ENCODE data around the gene GMDS. TPM values are rescaled to one million over a fixed set of nuclear protein-coding genes. Genes with fewer than 3 reads are reported as not detected.
A peak's percentile ranks its signal among the peaks of the same experiment; 100 is the strongest.

GMDS gene
- total and polyA plus RNA-seq, 2 donors (not counting 1 experiment from before 2014, with no cell fraction given): 12.7 to 34.5 TPM

DNA sequence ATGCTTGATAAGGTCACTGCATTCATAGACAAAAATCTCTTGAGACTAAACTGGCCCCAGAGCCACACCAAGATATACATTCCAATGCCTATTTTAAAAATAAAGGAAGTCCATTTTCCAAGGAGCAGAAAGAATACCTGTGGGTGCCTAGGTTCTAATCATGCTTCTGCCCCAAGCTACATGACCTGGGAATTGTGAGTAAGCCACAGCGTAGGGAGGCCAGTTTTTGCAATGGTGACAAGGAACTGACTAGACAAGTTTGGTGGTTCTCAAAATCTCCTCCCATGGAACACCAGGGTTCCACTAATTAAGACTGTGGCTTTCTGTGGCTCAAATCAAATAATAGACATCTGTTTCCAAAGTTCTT, 83.3 kb downstream of the GMDS start:
- Histone ChIP-seq H3K9ac (ENCODE audit: insufficient read depth, low read length) (no peak overlapping the region), H4K20me1 (ENCODE audit: control insufficient read depth, extremely low read depth, insufficient read depth, low read length) (no peaks in the 10 kb centered on the region), H3K27me3 (ENCODE audit: control insufficient read depth, insufficient read depth, low read length) (no peaks in the 10 kb centered on the region), H3K4me3 (replicated peaks in 1 of 4; ENCODE audit: control extremely low read depth in 1 of 4, insufficient read depth in 1 of 4, low read depth in 3 of 4, low read length in 4 of 4) (no peak overlapping the region), H3K4me2 (ENCODE audit: extremely low read depth, insufficient read depth, low read length) (no peak overlapping the region), H3K9me3 (ENCODE audit: control insufficient read depth, insufficient read depth, low read depth, low read length) (no peaks in the 10 kb centered on the region), H3K4me1 (ENCODE audit: control insufficient read depth, extremely low read depth, insufficient read depth, low read length) (peaks cover 5% of the 10 kb centered on the region), H3K79me2 (ENCODE audit: control insufficient read depth, insufficient read depth, low read length) (no peaks in the 10 kb centered on the region), H3K27ac (ENCODE audit: insufficient read depth, low read length) (no peak overlapping the region), H2AFZ (ENCODE audit: low read length) (no peak overlapping the region), H3K36me3 (ENCODE audit: control insufficient read depth, insufficient read depth, low read length) (no peaks in the 10 kb centered on the region)
- no peak for DNase-seq (ENCODE audit: low read depth in 2 of 2)
- TF ChIP-seq, protein P1, sequence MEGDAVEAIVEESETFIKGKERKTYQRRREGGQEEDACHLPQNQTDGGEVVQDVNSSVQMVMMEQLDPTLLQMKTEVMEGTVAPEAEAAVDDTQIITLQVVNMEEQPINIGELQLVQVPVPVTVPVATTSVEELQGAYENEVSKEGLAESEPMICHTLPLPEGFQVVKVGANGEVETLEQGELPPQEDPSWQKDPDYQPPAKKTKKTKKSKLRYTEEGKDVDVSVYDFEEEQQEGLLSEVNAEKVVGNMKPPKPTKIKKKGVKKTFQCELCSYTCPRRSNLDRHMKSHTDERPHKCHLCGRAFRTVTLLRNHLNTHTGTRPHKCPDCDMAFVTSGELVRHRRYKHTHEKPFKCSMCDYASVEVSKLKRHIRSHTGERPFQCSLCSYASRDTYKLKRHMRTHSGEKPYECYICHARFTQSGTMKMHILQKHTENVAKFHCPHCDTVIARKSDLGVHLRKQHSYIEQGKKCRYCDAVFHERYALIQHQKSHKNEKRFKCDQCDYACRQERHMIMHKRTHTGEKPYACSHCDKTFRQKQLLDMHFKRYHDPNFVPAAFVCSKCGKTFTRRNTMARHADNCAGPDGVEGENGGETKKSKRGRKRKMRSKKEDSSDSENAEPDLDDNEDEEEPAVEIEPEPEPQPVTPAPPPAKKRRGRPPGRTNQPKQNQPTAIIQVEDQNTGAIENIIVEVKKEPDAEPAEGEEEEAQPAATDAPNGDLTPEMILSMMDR (conservative IDR thresholded peaks at IDR 0.05 in 1 of 2, IDR thresholded peaks at IDR 0.05 in 1 of 2; ENCODE audit: low read depth in 1 of 2, low read length in 2 of 2): no peak
- TF ChIP-seq EZH2 (IDR thresholded peaks at IDR 0.05; ENCODE audit: low read length, missing control alignments): no peak

DNA sequence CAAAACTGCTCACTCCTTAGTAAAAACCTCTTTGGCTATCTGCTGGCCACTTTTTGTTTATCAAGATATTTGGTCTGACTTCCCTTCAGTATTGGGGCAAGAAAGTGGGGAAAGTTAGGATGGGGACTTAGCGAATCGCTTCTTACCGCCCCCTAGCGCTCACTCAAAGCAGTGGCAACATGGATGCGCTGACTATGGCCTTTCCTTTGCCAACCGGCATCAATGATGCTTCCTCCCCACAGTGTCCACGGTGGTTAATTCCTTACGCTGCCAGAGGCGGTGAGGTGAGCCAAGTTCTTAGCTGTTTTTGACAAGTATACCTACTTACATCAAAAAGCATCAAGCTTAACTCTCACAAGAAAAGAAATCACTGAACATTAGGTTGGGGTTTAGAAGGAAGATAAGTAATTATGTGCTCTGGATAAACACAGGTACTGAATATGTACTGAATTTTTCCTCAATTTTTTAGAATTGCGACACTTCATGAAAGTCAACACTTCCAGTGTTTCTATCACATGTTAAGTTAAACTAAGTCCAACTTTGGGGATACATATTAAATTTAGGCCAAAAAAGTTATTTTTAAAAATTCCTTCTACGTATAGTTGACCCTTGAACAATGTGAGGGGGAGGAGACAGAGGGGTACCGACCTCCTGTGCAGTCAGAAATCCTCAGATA, 86.7 kb downstream of the GMDS start:
- no peak for TF ChIP-seq EZH2 (IDR thresholded peaks at IDR 0.05; ENCODE audit: low read length, missing control alignments)
- TF ChIP-seq, protein P1 (conservative IDR thresholded peaks at IDR 0.05 in 1 of 2, IDR thresholded peaks at IDR 0.05 in 1 of 2; ENCODE audit: low read depth in 1 of 2, low read length in 2 of 2): peak; percentile 40 to 41
- DNase-seq (ENCODE audit: low read depth in 2 of 2): peak; percentile 29 to 41

DNA sequence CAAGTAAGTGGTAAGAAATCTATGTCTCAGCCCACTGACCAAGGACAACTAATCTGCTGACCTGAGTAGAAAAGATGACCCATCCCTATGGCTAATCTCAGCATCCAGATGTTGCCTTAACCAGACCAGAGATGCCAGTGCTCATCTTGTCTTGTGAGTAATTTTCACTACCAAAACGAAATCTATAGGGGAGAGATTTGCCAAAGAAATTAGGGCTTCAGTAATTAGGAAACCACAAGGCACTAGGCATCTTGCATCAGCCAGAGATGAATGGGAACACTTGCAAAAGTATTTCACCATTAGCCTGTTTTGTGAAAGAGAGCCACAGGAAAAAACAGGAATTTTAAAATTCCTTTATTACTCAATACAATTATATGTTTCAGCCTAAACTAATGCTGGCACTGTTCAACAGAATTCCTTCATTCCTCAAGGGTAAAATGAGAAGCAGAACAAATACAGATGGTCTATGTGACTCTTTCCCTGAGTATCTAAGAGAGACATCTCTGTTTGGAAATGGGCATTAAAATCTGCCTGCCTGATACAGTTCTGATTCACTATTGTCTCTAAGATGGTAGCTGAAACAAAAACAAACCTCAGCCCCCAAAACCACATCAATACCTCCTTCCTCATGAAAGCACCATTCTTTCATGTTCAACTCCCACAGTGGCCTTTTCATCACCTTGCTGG, 87.8 kb downstream of the GMDS start:
- Histone ChIP-seq H3K36me3 (ENCODE audit: control insufficient read depth, insufficient read depth, low read length) (no peaks in the 10 kb centered on the region), H3K4me2 (ENCODE audit: extremely low read depth, insufficient read depth, low read length) (peak overlapping the region; percentile 42), H3K9me3 (ENCODE audit: control insufficient read depth, insufficient read depth, low read depth, low read length) (no peaks in the 10 kb centered on the region), H3K27me3 (ENCODE audit: control insufficient read depth, insufficient read depth, low read length) (no peaks in the 10 kb centered on the region), H3K9ac (ENCODE audit: insufficient read depth, low read length) (no peak overlapping the region), H3K27ac (ENCODE audit: insufficient read depth, low read length) (peak overlapping the region; percentile 41), H4K20me1 (ENCODE audit: control insufficient read depth, extremely low read depth, insufficient read depth, low read length) (no peaks in the 10 kb centered on the region), H3K4me1 (ENCODE audit: control insufficient read depth, extremely low read depth, insufficient read depth, low read length) (peaks cover 5% of the 10 kb centered on the region), H2AFZ (ENCODE audit: low read length) (no peak overlapping the region), H3K79me2 (ENCODE audit: control insufficient read depth, insufficient read depth, low read length) (no peaks in the 10 kb centered on the region), H3K4me3 (replicated peaks in 1 of 4; ENCODE audit: control extremely low read depth in 1 of 4, insufficient read depth in 1 of 4, low read depth in 3 of 4, low read length in 4 of 4) (no peak overlapping the region)
- DNase-seq (ENCODE audit: low read depth in 2 of 2): peak; percentile 87 to 90
- TF ChIP-seq EZH2 (IDR thresholded peaks at IDR 0.05; ENCODE audit: low read length, missing control alignments): no peak
- TF ChIP-seq, protein P1 (conservative IDR thresholded peaks at IDR 0.05 in 1 of 2, IDR thresholded peaks at IDR 0.05 in 1 of 2; ENCODE audit: low read depth in 1 of 2, low read length in 2 of 2): no peak

More for the DNA sequence above, 86.7 kb downstream of the GMDS start:
- Histone ChIP-seq H3K27me3 (ENCODE audit: control insufficient read depth, insufficient read depth, low read length) (no peaks in the 10 kb centered on the region), H3K9me3 (ENCODE audit: control insufficient read depth, insufficient read depth, low read depth, low read length) (no peaks in the 10 kb centered on the region), H3K4me3 (replicated peaks in 1 of 4; ENCODE audit: control extremely low read depth in 1 of 4, insufficient read depth in 1 of 4, low read depth in 3 of 4, low read length in 4 of 4) (no peak overlapping the region), H3K9ac (ENCODE audit: insufficient read depth, low read length) (no peak overlapping the region), H3K36me3 (ENCODE audit: control insufficient read depth, insufficient read depth, low read length) (no peaks in the 10 kb centered on the region), H2AFZ (ENCODE audit: low read length) (no peak overlapping the region), H3K4me1 (ENCODE audit: control insufficient read depth, extremely low read depth, insufficient read depth, low read length) (peaks cover 5% of the 10 kb centered on the region), H4K20me1 (ENCODE audit: control insufficient read depth, extremely low read depth, insufficient read depth, low read length) (no peaks in the 10 kb centered on the region), H3K79me2 (ENCODE audit: control insufficient read depth, insufficient read depth, low read length) (no peaks in the 10 kb centered on the region), H3K4me2 (ENCODE audit: extremely low read depth, insufficient read depth, low read length) (no peak overlapping the region), H3K27ac (ENCODE audit: insufficient read depth, low read length) (no peak overlapping the region)

Data from fibroblast of lung (primary cell).